Liver (tissue), 9 donors: ENCODE data around the gene ETV6. TPM values are rescaled to one million over a fixed set of nuclear protein-coding genes. Genes with fewer than 3 reads are reported as not detected.
A peak's percentile ranks its signal among the peaks of the same experiment; 100 is the strongest.

ENCODE experiments used
- DNase-seq: peaks from one replicate; pipeline ENCODE4 v3.0.0-alpha.2; 2017; ENCODE audit warnings: low spot score
- H3K27ac ChIP-seq, 2 donors: one replicate each; pipeline ENCODE4 v1.7.0; 2013; ENCODE audit warnings: inconsistent platforms in 2 of 2, low read length in 2 of 2, control low read depth in 1 of 2, low read depth in 1 of 2, mild to moderate bottlenecking in 1 of 2
- H3K27me3 ChIP-seq, 4 donors: one replicate each; pipeline versions ENCODE4 v1.6.1 to v1.7.0; 2013; ENCODE audit warnings: low read length in 3 of 4, inconsistent platforms in 1 of 4, mild to moderate bottlenecking in 1 of 4, moderate library complexity in 1 of 4; ENCODE audit not compliant: control insufficient read depth in 4 of 4, insufficient read depth in 4 of 4
- H3K36me3 ChIP-seq, 4 donors: one replicate each; pipeline versions ENCODE4 v1.6.1 to v1.7.0; 2013; ENCODE audit warnings: low read length in 3 of 4, mild to moderate bottlenecking in 3 of 4, low read depth in 1 of 4, moderate library complexity in 1 of 4; ENCODE audit not compliant: control insufficient read depth in 4 of 4, insufficient read depth in 3 of 4
- H3K4me1 ChIP-seq, 4 donors: one replicate each; pipeline versions ENCODE4 v1.6.1 to v1.7.0; 2013; ENCODE audit warnings: low read length in 3 of 4, mild to moderate bottlenecking in 3 of 4, moderate library complexity in 1 of 4; ENCODE audit not compliant: control insufficient read depth in 4 of 4, insufficient read depth in 4 of 4
- H3K4me3 ChIP-seq, 3 donors: one replicate each; pipeline versions ENCODE4 v1.6.1 to v1.7.0; 2013; ENCODE audit warnings: low read length in 3 of 3, control low read depth in 1 of 3, low read depth in 1 of 3, mild to moderate bottlenecking in 1 of 3
- H3K9ac ChIP-seq, 2 donors: one replicate each; pipeline ENCODE4 v1.7.0; 2013; ENCODE audit warnings: low read length in 2 of 2, mild to moderate bottlenecking in 2 of 2, moderate library complexity in 2 of 2, control low read depth in 1 of 2, low read depth in 1 of 2
- H3K9me3 ChIP-seq, 4 donors: one replicate each; pipeline versions ENCODE4 v1.6.1 to v1.7.0; 2013; ENCODE audit warnings: low read length in 3 of 4; ENCODE audit not compliant: control insufficient read depth in 4 of 4
- EGR1 ChIP-seq, 2 donors: IDR thresholded peaks; 2 replicates each; pipeline ENCODE4 v1.6.1; 2016 to 2018; ENCODE audit warnings: antibody characterized with exemption in 2 of 2, low read depth in 2 of 2
- FOXA1 ChIP-seq: IDR thresholded peaks from 2 replicates; pipeline ENCODE4 v1.6.1; 2016; ENCODE audit warnings: antibody characterized with exemption
- FOXA2 ChIP-seq: IDR thresholded peaks from 2 replicates; pipeline ENCODE4 v1.6.1; 2016; ENCODE audit warnings: antibody characterized with exemption
- GABPA ChIP-seq, 2 donors: IDR thresholded peaks in 1 of 2; conservative IDR thresholded peaks in 1 of 2; 2 replicates each; pipeline ENCODE4 v1.6.1; 2016; ENCODE audit warnings: antibody characterized with exemption in 2 of 2, mild to moderate bottlenecking in 1 of 2, moderate library complexity in 1 of 2
- HNF4A ChIP-seq, 2 donors: conservative IDR thresholded peaks; 2 replicates each; pipeline ENCODE4 v1.6.1; 2016; ENCODE audit warnings: antibody characterized with exemption in 2 of 2, mild to moderate bottlenecking in 2 of 2
- HNF4G ChIP-seq: IDR thresholded peaks from 2 replicates; pipeline ENCODE4 v1.6.1; 2016; ENCODE audit warnings: antibody characterized with exemption
- JUND ChIP-seq, 2 donors: IDR thresholded peaks; 2 replicates each; pipeline ENCODE4 v1.6.1; 2016; ENCODE audit warnings: antibody characterized with exemption in 2 of 2
- NR2F2 ChIP-seq: IDR thresholded peaks from 2 replicates; pipeline ENCODE4 v1.6.1; 2016; ENCODE audit warnings: antibody characterized with exemption
- RAD21 ChIP-seq, 2 donors: IDR thresholded peaks; 2 replicates each; pipeline ENCODE4 v1.6.1; 2016; ENCODE audit warnings: antibody characterized with exemption in 2 of 2, mild to moderate bottlenecking in 2 of 2
- RXRA ChIP-seq, 2 donors: IDR thresholded peaks; 2 replicates each; pipeline ENCODE4 v1.6.1; 2017 to 2018; ENCODE audit warnings: antibody characterized with exemption in 2 of 2, mild to moderate bottlenecking in 1 of 2
- SP1 ChIP-seq: IDR thresholded peaks from 2 replicates; pipeline ENCODE4 v1.6.1; 2018; ENCODE audit warnings: antibody characterized with exemption, mild to moderate bottlenecking
- TAF1 ChIP-seq: conservative IDR thresholded peaks from 2 replicates; pipeline ENCODE4 v1.6.1; 2016; ENCODE audit warnings: antibody characterized with exemption, mild to moderate bottlenecking
- YY1 ChIP-seq: IDR thresholded peaks from 2 replicates; pipeline ENCODE4 v1.6.1; 2016; ENCODE audit warnings: antibody characterized with exemption, mild to moderate bottlenecking
- WGBS: extraction: QIAGEN DNeasy Blood & Tissue Kit; methylation state at CpG from one replicate; pipeline ENCODE4 v1.1.7; 2013; 5-methylcytosine and 5-hydroxymethylcytosine counted together
- polyA plus RNA-seq, 2 donors: library from polyadenylated mRNA; stranded (reverse) in 1 of 2; unstranded in 1 of 2; fragments of 200-250 nt in 1 of 2; fragments of >200 nt in 1 of 2; fragmentation: Nextera tagmentation in 1 of 2; extraction: Ambion mirVana in 1 of 2; gene quantifications; one replicate each; pipeline versions ENCODE4 v1.2.1 to v1.2.3, GENCODE V29; 2013 to 2015
- total RNA-seq, 2 donors: library from RNA; depleted of rRNA; stranded (reverse); fragments of >200 nt; gene quantifications; one replicate each; pipeline ENCODE4 v1.2.3, GENCODE V29; 2014
- TF ChIP-seq, protein P1 (sequence below): fragments of 150-350 bp; IDR thresholded peaks from 2 replicates; pipeline ENCODE4 v1.5.1; 2017; ENCODE audit warnings: improper control_type of control experiment, low read depth, low read length; ENCODE audit not compliant: missing input control
- TF ChIP-seq, protein P2 (sequence below): IDR thresholded peaks from 2 replicates; pipeline ENCODE4 v1.6.1; 2016; ENCODE audit warnings: antibody characterized with exemption
- TF ChIP-seq, protein P3 (sequence below): IDR thresholded peaks from 2 replicates; pipeline ENCODE4 v1.6.1; 2016; ENCODE audit warnings: antibody characterized with exemption
- TF ChIP-seq, protein P4 (sequence below): IDR thresholded peaks from 2 replicates; pipeline ENCODE4 v1.6.1; 2016; ENCODE audit warnings: antibody characterized with exemption
- donor health status: healthy.
- donor health status: healthy.
- donor health status: healthy.
- donor health status: healthy.
- donor health status: healthy.

Gene ETV6
- total and polyA plus RNA-seq, 4 donors, result 2.0 to 6.2 (median 3.5) TPM

DNA sequence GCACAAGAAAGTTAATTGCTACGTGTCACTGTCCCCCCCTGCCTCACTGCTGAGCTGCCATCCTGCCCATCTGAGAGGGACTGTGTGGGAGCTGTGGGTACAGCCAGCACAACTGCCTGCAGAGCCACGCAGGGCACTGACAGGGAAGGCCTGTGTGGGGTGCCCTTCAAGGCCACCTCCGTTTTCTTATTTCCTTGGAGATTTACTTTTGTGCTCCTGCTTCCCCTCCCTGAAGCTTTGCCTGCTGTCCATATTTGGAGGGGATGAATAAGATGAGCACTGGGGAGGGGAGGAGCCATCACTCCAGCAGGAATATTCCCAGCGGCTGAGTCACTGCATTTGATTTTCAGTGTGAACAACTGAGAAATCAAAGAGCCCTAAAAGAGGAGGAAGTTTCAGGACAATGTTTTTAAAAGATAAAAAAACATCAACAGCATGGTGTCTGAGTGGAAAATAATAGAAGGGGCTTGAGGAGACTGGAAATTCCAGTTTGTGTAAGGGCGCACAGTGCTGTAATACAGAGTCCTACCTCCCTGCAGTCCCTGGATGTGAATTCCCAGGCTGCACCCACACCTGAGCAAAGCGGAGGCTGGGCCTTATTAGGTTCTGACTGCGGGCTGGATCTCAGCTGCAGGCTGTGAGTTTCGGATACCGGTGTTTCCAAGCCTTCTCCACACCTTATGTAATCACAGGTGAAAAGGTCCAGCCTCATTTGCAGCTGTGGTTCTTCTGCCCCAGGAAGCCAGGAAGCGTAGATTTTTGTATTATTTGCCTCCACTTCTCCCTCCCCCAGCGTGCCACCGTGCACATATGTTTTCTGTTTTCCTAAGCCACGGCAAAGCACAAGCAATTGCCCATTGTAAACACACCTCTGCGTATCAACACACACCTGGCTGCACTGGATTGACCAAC is 228.7 kb downstream of the ETV6 start:
- TF ChIP-seq TAF1 (no peak), JUND (IDR thresholded peaks at IDR 0.05) (peak in 1 of 2 donors; percentile 14), RAD21 (IDR thresholded peaks at IDR 0.05) (peak in 1 of 2 donors; percentile 10)
- no peaks in the 10 kb centered on the region for H3K27me3 ChIP-seq
- H3K4me1 ChIP-seq, result peaks cover 0 to 2% (median 0%) of the 10 kb centered on the region in 4 donors
- H3K9me3 ChIP-seq, result no peaks in the 10 kb centered on the region
- H3K27ac ChIP-seq, result no peak overlapping the region
- DNase-seq, result no peak
- no peak overlapping the region for H3K9ac ChIP-seq
- WGBS, result 76% methylated on average over 14 of the region's 14 CpGs
- peaks cover 0 to 2% (median 0%) of the 10 kb centered on the region in 4 donors for H3K36me3 ChIP-seq
- H3K4me3 ChIP-seq, result no peak overlapping the region

DNA sequence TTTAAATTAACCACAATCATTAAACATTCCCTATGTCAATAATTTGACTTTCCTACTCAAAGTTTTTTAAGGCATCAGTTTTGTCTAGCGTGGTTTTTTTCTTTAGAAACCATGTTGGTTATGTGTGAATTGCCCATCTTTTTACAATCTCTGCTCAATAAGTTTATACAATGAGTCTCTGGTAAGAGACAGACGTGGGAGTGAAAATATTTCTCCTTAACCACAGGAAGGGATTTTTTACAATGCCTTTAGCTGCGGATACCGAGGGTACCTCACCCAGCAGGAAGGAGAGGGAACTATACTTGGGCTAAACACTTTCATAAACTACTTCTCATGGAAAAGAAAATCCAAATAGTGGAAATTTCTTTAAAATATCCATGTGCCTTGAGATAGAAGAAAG is 229.8 kb downstream of the ETV6 start:
- H3K9ac ChIP-seq, result no peak overlapping the region
- H3K9me3 ChIP-seq, result no peaks in the 10 kb centered on the region
- no peaks in the 10 kb centered on the region for H3K36me3 ChIP-seq
- no peaks in the 10 kb centered on the region for H3K27me3 ChIP-seq
- 77% methylated on average over 4 of the region's 4 CpGs for WGBS
- DNase-seq, result no peak
- no peak overlapping the region for H3K27ac ChIP-seq
- H3K4me3 ChIP-seq, result no peak overlapping the region
- H3K4me1 ChIP-seq, result peaks cover 0 to 2% (median 0%) of the 10 kb centered on the region in 4 donors
- TF ChIP-seq RAD21 (IDR thresholded peaks at IDR 0.05), result no peak
- no peak for TF ChIP-seq HNF4G
- TF ChIP-seq RXRA (IDR thresholded peaks at IDR 0.05), result no peak
- TF ChIP-seq, protein P1, sequence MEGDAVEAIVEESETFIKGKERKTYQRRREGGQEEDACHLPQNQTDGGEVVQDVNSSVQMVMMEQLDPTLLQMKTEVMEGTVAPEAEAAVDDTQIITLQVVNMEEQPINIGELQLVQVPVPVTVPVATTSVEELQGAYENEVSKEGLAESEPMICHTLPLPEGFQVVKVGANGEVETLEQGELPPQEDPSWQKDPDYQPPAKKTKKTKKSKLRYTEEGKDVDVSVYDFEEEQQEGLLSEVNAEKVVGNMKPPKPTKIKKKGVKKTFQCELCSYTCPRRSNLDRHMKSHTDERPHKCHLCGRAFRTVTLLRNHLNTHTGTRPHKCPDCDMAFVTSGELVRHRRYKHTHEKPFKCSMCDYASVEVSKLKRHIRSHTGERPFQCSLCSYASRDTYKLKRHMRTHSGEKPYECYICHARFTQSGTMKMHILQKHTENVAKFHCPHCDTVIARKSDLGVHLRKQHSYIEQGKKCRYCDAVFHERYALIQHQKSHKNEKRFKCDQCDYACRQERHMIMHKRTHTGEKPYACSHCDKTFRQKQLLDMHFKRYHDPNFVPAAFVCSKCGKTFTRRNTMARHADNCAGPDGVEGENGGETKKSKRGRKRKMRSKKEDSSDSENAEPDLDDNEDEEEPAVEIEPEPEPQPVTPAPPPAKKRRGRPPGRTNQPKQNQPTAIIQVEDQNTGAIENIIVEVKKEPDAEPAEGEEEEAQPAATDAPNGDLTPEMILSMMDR, result no peak
- no peak for TF ChIP-seq SP1
- no peak for TF ChIP-seq HNF4A (conservative IDR thresholded peaks at IDR 0.05)
- TF ChIP-seq YY1, result no peak
- TF ChIP-seq EGR1 (IDR thresholded peaks at IDR 0.05; ENCODE audit: low read depth in 2 of 2), result no peak
- TF ChIP-seq, protein P2, sequence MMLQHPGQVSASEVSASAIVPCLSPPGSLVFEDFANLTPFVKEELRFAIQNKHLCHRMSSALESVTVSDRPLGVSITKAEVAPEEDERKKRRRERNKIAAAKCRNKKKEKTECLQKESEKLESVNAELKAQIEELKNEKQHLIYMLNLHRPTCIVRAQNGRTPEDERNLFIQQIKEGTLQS, result no peak
- TF ChIP-seq GABPA (IDR thresholded peaks at IDR 0.05 in 1 of 2, conservative IDR thresholded peaks at IDR 0.05 in 1 of 2), result no peak
- no peak for TF ChIP-seq JUND (IDR thresholded peaks at IDR 0.05)
- TF ChIP-seq FOXA1, result no peak
- no peak for TF ChIP-seq TAF1
- no peak for TF ChIP-seq FOXA2

DNA sequence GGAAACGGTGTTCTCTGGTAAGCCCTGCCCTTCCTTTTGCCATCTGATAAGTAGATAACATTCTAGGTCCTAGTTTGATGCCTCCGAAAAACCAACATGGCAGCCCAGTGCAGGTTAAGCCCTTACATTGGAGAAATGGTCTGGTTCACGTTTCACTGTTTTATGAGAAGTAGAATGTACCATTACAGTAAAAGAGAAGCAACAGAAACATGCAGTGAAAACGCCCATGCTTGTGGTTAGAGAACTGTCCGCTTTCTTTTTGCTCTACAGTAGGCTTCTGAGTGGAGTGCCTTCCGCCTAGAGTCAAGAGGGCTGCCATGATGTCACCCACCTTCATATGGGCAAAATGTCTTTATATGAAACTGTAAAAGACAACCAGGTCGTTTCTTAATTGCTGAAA is 230.9 kb downstream of the ETV6 start:
- no peaks in the 10 kb centered on the region for H3K36me3 ChIP-seq
- no peak overlapping the region for H3K27ac ChIP-seq
- no peak overlapping the region for H3K9ac ChIP-seq
- no peak overlapping the region for H3K4me3 ChIP-seq
- H3K27me3 ChIP-seq, result no peaks in the 10 kb centered on the region
- WGBS, result 86% methylated on average over 7 of the region's 7 CpGs
- no peak for DNase-seq
- H3K9me3 ChIP-seq, result no peaks in the 10 kb centered on the region
- TF ChIP-seq EGR1 (IDR thresholded peaks at IDR 0.05; ENCODE audit: low read depth in 2 of 2) (no peak), GABPA (IDR thresholded peaks at IDR 0.05 in 1 of 2, conservative IDR thresholded peaks at IDR 0.05 in 1 of 2) (no peak), YY1 (no peak), FOXA2 (no peak), HNF4A (conservative IDR thresholded peaks at IDR 0.05) (no peak), FOXA1 (no peak), TAF1 (no peak), JUND (IDR thresholded peaks at IDR 0.05) (no peak), HNF4G (no peak), RXRA (IDR thresholded peaks at IDR 0.05) (no peak), NR2F2 (no peak), SP1 (no peak)
- TF ChIP-seq, protein P3, sequence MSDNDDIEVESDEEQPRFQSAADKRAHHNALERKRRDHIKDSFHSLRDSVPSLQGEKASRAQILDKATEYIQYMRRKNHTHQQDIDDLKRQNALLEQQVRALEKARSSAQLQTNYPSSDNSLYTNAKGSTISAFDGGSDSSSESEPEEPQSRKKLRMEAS, result no peak
- TF ChIP-seq, protein P1, result no peak
- TF ChIP-seq, protein P2, result no peak
- TF ChIP-seq, protein P4, sequence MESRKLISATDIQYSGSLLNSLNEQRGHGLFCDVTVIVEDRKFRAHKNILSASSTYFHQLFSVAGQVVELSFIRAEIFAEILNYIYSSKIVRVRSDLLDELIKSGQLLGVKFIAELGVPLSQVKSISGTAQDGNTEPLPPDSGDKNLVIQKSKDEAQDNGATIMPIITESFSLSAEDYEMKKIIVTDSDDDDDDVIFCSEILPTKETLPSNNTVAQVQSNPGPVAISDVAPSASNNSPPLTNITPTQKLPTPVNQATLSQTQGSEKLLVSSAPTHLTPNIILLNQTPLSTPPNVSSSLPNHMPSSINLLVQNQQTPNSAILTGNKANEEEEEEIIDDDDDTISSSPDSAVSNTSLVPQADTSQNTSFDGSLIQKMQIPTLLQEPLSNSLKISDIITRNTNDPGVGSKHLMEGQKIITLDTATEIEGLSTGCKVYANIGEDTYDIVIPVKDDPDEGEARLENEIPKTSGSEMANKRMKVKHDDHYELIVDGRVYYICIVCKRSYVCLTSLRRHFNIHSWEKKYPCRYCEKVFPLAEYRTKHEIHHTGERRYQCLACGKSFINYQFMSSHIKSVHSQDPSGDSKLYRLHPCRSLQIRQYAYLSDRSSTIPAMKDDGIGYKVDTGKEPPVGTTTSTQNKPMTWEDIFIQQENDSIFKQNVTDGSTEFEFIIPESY, result no peak
- peaks cover 5 to 8% (median 6%) of the 10 kb centered on the region in 4 donors for H3K4me1 ChIP-seq
